ENCODE results near the gene SCRG1.
A peak's percentile ranks its signal among the peaks of the same experiment; 100 is the strongest.

SCRG1 gene

GRCh38 chr4:173343832-173344397 is 55.0 kb downstream of the SCRG1 start:
- in situ Hi-C loops (cut with HindIII; ENCODE audit: low sequenced_read_pairs), result no loop called here
- no peak for DNase-seq (ENCODE audit: low read depth)
- no peak overlapping the region for H3K4me3 ChIP-seq (ENCODE audit: low read depth, low read length)
- no peak for TF ChIP-seq CTCF (IDR thresholded peaks at IDR 0.05; ENCODE audit: low read depth, low read length, missing control alignments)

- no peak for TF ChIP-seq CTCF (IDR thresholded peaks at IDR 0.05; ENCODE audit: low read depth, low read length, missing control alignments)
- in situ Hi-C loops (cut with HindIII; ENCODE audit: low sequenced_read_pairs), result no loop called here
- no peak overlapping the region for H3K4me3 ChIP-seq (ENCODE audit: low read depth, low read length)
- no peak for DNase-seq (ENCODE audit: low read depth)
Observed at GRCh38 chr4:173337463-173337862, 61.5 kb downstream of the SCRG1 start.

- peak; percentile 29 for DNase-seq (ENCODE audit: low read depth)
- no peak for TF ChIP-seq CTCF (IDR thresholded peaks at IDR 0.05; ENCODE audit: low read depth, low read length, missing control alignments)
- H3K4me3 ChIP-seq (ENCODE audit: low read depth, low read length), result peak overlapping the region; percentile 95
- in situ Hi-C loops (cut with HindIII; ENCODE audit: low sequenced_read_pairs), result no loop called here
Observed at GRCh38 chr4:173334891-173335752, 63.8 kb downstream of the SCRG1 start.

Data from astrocyte of the cerebellum (primary cell).